SK-N-MC (cell line): ENCODE data around the gene PDCL3.

ENCODE experiments used
- EZH2 ChIP-seq: fragments of 200-600 bp; sonication (generic); IDR thresholded peaks from one replicate; pipeline ENCODE4 v1.6.1; 2017; ENCODE audit warnings: antibody characterized with exemption
- FOXP2 ChIP-seq: optimal IDR thresholded peaks from 2 replicates; pipeline ENCODE3; 2011; ENCODE audit warnings: mild to moderate bottlenecking, moderate library complexity; ENCODE audit not compliant: insufficient read depth; ENCODE audit errors: extremely low read length, control extremely low read depth
- POLR2AphosphoS5 ChIP-seq: IDR thresholded peaks from 2 replicates; pipeline ENCODE4 v1.6.1; 2012; ENCODE audit warnings: mild to moderate bottlenecking, low read depth, low read length, borderline replicate concordance

GRCh38 chr2:100556746-100557145 is 6.0 kb upstream of the PDCL3 start:
- no peak for TF ChIP-seq POLR2AphosphoS5
- TF ChIP-seq EZH2, result no peak
- TF ChIP-seq FOXP2, result no peak
